BE2C (cell line): ENCODE measurements around the gene ATP2A3.
"Not testable (repeated sequence)": the region's sequence is repeated elsewhere in the genome, so short reads cannot be mapped to it uniquely, and the experiment has no call there.

Experiments used
- DNase-seq: peaks from one replicate; pipeline ENCODE4 v3.0.0-alpha.2; 2020
- H3K27me3 ChIP-seq: fragments of 250-450 bp; sonication (Bioruptor Pico); 2 replicates; pipeline ENCODE4 v1.5.1; 2020; ENCODE audit warnings: mild to moderate bottlenecking
- H3K36me3 ChIP-seq: fragments of 250-450 bp; sonication (Bioruptor Pico); 2 replicates; pipeline ENCODE4 v1.5.1; 2020; ENCODE audit warnings: mild to moderate bottlenecking
- H3K4me1 ChIP-seq: fragments of 250-450 bp; sonication (Bioruptor Pico); 2 replicates; pipeline ENCODE4 v1.5.1; 2020
- H3K4me3 ChIP-seq: 2 replicates; pipeline ENCODE4 v1.5.1; 2011; ENCODE audit warnings: low read depth, low read length
- H3K9me3 ChIP-seq: fragments of 250-450 bp; sonication (Bioruptor Pico); 2 replicates; pipeline ENCODE4 v1.5.1; 2020
- CTCF ChIP-seq: IDR thresholded peaks from 2 replicates; pipeline ENCODE4 v1.5.1; 2012; ENCODE audit warnings: mild to moderate bottlenecking, low read depth, low read length

Gene ATP2A3

GRCh38 chr17:3951003-3951402 is 13.2 kb downstream of the ATP2A3 start:
- Histone ChIP-seq H3K9me3 (no peaks in the 10 kb centered on the region), H3K4me3 (no peak overlapping the region), H3K27me3 (no peaks in the 10 kb centered on the region), H3K36me3 (no peaks in the 10 kb centered on the region), H3K4me1 (no peaks in the 10 kb centered on the region)
- TF ChIP-seq CTCF = no peak
- DNase-seq = no peak

GRCh38 chr17:3950584-3950983 is 13.7 kb downstream of the ATP2A3 start:
- Histone ChIP-seq H3K4me3 (no peak overlapping the region), H3K4me1 (no peaks in the 10 kb centered on the region), H3K27me3 (no peaks in the 10 kb centered on the region), H3K9me3 (no peaks in the 10 kb centered on the region), H3K36me3 (no peaks in the 10 kb centered on the region)
- TF ChIP-seq CTCF = no peak
- no peak for DNase-seq

- Histone ChIP-seq H3K4me3 (no peak overlapping the region), H3K4me1 (no peaks in the 10 kb centered on the region), H3K27me3 (no peaks in the 10 kb centered on the region), H3K9me3 (no peaks in the 10 kb centered on the region), H3K36me3 (no peaks in the 10 kb centered on the region)
- TF ChIP-seq CTCF = no peak
- no peak for DNase-seq
Observed at GRCh38 chr17:3949418-3949817, 14.8 kb downstream of the ATP2A3 start.

- not testable (repeated sequence) for DNase-seq, H3K4me1 ChIP-seq, H3K27me3 ChIP-seq, H3K4me3 ChIP-seq, H3K36me3 ChIP-seq, H3K9me3 ChIP-seq
Observed at GRCh38 chr17:3948551-3948950, 15.7 kb downstream of the ATP2A3 start.

- Histone ChIP-seq H3K4me1 (no peaks in the 10 kb centered on the region), H3K9me3 (no peaks in the 10 kb centered on the region), H3K4me3 (no peak overlapping the region), H3K36me3 (no peaks in the 10 kb centered on the region), H3K27me3 (no peaks in the 10 kb centered on the region)
- no peak for DNase-seq
- no peak for TF ChIP-seq CTCF
Observed at GRCh38 chr17:3947318-3947810, 16.9 kb downstream of the ATP2A3 start.

- no peaks in the 10 kb centered on the region for H3K9me3 ChIP-seq
- no peak overlapping the region for H3K4me3 ChIP-seq
- H3K36me3 ChIP-seq = no peaks in the 10 kb centered on the region
- DNase-seq = no peak
- TF ChIP-seq CTCF = no peak
- no peaks in the 10 kb centered on the region for H3K4me1 ChIP-seq
- H3K27me3 ChIP-seq = no peaks in the 10 kb centered on the region
Observed at GRCh38 chr17:3946711-3947235, 17.5 kb downstream of the ATP2A3 start.
